Suppressor macrophage (primary cell): Measurements from ENCODE around the gene SNURF.
"Not testable (repeated sequence)": the region's sequence is repeated elsewhere in the genome, so short reads cannot be mapped to it uniquely, and the experiment has no call there.

Experiments used
- DNase-seq, 4 experiments: peaks; one replicate each; pipeline ENCODE4 v3.0.0-alpha.2; 2020 to 2022

SNURF gene

GRCh38 chr15:24971772-24972171 is 17.0 kb downstream of the SNURF start:
- DNase-seq = no peak

- DNase-seq = not testable (repeated sequence)
Measured at GRCh38 chr15:24972707-24973106, 17.9 kb downstream of the SNURF start.

GRCh38 chr15:24976932-24977331 is 22.1 kb downstream of the SNURF start:
- DNase-seq = no peak

- DNase-seq = no peak
Measured at GRCh38 chr15:24977686-24978085, 22.9 kb downstream of the SNURF start.

- DNase-seq = no peak
Measured at GRCh38 chr15:24985224-24985623, 30.4 kb downstream of the SNURF start.

- DNase-seq = no peak
Measured at GRCh38 chr15:24986653-24987052, 31.9 kb downstream of the SNURF start.
